22Rv1 (cell line): ENCODE measurements around the gene TMEM30B.

Experiments
- CTCF ChIP-seq: fragments of 450-650 bp; IDR thresholded peaks from 2 replicates; pipeline ENCODE4 v1.5.1; 2017; ENCODE audit warnings: mild to moderate bottlenecking
- ZFX ChIP-seq: fragments of 450-650 bp; IDR thresholded peaks from 2 replicates; pipeline ENCODE4 v1.6.1; 2017; ENCODE audit warnings: antibody characterized with exemption, borderline replicate concordance

DNA sequence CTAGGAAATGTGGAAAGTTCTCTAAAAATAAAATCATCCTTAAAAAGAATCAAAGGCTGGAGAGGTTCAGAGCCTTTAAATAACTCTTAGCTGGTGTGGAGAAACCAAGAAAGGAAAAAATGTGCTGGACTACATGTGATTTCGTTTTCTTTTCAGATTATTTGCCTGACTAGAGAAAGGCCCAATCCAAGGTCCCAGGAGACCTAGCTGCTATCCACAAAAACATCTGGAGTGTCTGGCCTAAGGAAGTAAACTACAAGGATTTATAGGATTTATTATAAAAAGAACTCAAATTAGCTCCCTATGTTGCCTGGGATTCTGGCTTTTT lies 774 bp upstream of the TMEM30B start:
- TF ChIP-seq CTCF (no peak), ZFX (no peak)
